ENCODE results near the gene EDN2.

The EDN2 gene

DNA sequence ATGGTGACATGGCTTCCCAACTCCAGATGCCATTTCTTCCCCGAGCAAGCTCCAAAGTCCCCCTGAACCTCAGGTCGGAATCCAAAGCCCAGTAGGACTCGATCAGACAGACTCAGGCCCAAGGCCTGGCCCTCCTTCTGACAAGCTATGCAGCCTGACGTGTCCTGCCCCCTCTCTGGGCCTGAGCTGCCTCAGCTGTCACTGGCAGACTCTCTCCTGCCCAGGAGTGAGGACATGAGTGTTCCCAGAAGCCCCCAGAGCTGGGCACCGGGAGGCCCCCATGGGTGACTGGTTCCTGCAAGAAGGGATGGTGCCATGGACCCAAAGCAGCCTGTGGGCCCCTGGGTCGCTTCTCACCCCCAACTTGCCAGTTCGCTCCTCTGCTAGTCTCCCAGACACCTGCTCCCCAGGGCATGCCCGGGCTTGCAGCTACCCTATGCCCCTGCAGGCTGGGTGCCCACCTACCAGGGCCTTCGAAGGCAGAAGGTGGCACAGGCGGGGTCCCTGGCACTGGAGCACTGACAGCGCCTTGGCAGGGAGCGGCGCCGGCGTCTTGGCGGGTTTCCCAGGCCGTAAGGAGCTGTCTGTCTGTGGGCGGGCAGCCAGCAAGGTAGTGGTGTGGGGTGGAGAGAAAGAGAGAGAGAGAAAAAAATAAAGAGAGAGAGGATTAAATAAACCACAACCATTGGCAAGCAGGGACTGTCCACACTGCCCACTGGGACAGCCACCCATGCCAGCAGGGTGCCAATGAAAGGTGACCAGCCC is 2.3 kb downstream of the EDN2 start:
- no peak for DNase-seq

DNA sequence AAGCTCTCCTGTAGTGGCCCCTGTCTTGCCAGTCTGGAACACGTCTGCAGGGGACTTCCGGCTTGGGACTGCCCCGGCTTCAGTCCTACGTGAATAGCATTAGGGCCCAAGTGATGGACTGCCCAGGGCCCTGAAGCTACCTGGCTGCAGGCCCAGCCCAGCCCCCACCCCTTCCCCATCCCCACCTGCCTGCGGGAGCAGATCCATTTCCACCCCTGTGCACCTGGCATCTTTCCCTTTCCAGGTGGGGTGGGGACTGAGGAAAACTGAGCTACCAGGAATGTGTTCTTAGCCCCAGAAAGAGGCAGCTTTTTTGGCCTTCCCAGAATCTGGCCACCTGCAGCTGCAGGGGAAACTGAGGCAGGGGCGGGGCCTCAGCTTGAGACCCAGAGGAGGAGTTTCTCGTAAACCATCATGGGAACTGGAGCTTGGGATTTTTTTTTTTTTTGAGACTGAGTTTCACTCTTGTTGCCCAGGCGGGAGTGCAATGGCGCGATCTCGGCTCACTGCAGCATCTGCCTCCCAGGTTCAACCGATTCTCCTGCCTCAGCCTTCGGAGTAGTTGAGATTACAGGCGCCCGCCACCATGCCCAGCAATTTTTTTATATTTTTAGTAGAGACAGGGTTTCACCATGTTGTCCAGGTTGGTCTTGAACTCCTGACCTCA is 3.2 kb downstream of the EDN2 start:
- DNase-seq, result no peak

DNA sequence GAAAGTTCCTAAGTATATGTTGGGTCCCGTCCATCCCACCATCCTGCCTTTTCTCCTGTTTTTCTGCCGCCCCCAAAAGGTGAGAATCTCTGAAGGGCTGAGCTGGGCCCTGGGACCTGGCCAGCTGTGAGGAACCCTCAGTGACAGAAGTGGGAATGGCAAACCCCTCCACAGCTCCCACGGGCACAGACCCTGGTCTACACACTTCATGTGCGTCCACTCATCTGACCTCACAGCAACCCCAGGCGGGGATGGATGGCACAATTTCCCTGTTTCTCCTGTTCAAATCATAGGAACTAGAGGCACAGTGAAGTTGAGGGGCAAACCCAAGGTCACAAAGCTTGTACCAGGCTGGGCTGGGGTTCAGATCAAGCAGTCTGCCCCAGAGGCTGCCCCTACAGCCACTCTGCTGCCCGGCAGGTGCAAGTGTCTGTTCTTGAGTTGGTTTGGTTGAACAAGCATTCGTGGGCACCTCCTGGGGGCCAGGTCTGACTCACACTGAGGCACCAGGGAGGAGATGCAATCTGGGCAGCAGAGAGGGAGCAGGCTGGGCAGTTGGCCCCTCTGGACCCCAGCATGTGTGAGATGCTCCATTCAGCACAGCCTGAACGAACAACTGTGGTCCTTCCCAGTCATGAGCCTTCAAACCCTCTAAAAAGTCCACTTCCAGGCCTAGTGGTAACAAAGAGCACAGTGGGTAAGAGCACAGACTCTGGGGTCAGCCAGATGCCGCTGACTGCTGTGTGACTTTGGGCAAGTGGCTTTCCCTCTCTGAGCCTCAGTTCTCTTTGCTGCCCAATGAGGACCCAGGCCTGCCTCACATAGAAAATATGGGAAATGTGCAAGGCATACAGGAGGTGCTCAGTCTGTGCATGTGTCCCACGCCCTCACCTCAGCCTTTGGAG is 4.0 kb downstream of the EDN2 start:
- DNase-seq, result no peak

DNA sequence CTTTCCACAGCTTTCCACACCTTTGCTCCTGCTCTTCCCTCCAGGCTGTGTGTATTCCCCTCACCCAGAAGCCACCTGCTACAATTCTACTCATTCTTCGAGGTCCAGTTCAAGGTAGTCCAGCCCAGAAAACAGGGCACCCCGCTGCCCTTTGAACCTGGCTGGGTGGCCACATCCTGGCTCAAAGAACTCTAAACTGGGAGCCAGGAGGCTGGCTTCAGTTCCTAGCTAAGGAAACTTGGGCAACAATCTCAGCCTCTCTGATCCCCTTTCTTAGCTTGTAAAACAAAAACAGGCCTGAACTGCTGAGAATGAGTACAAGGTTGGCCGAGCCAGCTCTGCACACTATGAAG is 4.7 kb downstream of the EDN2 start:
- DNase-seq, result no peak

DNA sequence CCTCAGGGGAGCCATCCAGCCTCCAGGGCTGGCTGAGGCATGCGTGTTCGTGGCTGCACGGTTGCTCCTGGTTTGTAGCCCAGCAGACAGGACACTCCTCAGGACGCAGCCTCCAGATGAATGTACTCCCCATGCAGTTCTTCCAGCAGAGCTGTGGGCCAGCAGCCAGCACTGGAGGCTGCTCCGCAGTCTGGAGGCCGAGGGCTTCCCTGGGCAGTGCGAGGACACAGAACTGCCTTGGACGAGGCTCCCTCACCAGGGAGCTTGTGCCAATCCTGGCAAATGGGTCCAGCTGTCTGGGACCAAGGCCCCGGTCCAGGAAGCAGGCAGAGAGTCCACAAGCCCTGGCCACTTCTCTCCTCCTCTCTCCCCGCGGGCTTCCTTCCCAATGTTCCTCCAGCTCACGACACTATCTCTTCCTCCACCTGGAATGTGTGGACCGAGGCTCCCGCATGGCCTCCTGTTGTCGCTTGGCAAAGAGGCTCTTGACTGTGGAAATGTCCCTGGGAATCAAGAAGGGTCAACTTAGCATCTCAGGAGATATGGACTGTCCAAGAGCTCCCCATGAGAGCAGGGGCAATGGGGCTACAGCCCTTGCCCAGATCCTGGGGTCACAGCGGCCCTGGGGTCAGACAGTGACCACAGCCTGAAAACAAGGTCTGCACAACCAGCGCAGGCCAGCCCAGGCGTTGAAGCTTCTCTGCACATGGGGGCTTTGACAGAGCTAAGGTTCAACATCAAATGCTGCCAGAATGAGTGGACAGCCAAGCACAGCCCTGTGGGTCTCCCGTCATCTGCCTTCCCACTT is 5.3 kb downstream of the EDN2 start:
- DNase-seq, result no peak

DNA sequence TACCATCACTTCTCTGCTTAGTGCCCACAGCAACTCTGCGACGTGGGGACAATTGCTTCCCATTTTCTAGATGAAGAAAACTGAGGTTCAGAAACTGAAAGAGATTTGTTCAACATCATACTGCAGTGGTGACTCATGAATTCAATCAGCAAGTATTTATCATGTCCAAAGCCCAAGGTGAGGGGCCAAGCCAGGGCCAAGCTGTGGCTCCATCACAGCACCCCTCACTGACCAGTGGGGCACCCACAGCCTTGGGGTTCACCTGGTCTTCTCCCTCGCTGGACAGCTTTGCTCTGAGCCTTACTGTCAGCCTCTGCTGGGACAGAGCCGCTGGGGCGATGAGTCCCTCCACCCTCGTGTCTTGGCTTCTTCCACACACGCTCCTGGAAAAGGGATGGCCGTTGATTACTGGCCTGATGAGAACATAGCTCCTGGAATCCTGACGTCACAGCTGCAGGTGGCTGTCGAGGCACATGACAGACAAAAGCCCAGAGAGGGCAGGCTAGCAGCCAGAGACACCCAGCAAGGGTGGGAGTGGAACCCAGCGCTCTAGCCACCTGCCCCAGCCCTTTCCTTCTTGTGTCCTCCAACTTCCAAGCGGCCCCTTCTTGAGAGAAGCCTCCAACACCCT is 6.2 kb downstream of the EDN2 start:
- no peak for DNase-seq

DNA sequence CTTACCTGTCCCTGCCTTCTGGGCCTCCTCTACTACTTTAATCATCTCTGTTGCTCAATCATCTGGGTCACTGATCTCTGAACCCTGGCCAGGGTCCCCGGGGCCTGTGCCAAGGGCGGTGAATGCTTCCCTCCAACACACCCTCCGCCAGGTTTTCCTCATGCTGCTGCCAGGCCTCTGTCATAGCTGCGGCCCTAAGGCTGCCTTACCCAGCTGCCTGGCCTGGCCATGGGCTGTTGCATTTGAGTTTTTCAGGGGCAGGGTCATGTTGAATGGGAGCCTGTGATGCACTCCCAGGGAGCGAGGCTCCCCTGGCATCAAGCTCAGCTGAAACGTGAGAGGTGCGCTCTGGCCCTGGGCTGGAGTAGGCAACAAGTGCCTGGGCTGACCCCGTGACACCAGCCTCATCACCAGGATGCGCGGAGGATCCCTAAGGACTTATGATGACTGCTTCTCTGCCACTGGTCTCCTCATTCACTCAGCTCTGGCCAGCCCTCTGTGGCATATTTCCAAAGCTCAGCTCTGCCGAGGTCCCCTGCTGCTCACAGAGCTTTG is 7.6 kb downstream of the EDN2 start:
- DNase-seq, result no peak

DNA sequence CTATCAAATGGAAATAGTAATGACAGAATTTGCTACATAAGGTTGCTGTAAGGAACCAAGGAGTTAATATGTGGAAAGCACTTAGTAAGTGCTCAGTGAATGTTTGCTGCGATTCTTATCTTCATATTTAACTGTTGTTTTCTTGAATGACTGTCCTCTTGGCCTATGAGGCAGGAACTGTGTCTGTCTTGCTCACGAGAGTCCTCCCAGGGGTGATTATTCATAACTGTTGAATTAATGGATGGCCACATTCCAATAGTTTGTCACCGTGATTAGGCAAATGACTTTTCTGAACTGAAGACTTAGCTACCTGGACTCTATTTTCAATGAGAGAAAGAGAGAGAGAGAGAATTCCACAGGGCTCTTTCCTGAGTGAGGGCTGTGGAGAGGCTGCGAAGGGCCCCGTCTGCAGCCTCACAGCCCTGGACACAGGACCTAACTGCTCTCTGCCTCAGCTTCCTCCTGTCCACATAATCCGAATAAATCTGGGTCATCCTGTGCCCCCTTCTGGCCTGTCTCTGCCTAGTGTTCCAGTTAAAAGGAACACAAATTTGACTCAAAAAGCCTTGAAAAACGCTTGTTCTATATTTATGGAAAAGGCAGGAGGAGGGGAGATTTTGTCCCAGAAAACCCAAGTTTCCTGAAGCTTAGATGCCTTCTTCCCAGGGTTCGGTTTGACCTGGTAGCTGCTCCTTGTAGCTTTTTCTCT is 8.5 kb downstream of the EDN2 start:
- no peak for DNase-seq

DNA sequence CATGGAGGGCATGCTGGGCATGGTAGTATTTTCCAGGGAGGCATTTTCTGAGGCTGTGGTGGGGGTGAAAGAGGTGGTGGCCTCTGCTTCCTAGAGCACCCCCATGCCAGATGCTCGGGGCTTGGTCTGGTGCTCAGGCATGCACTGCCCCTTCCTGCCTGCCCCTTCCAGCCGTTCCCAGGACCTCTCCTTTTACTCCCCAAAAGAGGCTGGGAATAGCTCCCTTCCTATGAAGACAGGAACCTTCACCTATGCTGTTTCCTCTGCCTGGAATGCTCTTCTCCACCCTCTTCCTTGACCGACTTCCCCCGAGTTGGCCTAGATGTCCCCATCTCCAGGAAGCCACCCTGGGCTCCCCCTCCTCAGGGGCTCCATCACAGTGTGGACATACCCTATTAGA is 9.1 kb downstream of the EDN2 start:
- DNase-seq, result no peak

DNA sequence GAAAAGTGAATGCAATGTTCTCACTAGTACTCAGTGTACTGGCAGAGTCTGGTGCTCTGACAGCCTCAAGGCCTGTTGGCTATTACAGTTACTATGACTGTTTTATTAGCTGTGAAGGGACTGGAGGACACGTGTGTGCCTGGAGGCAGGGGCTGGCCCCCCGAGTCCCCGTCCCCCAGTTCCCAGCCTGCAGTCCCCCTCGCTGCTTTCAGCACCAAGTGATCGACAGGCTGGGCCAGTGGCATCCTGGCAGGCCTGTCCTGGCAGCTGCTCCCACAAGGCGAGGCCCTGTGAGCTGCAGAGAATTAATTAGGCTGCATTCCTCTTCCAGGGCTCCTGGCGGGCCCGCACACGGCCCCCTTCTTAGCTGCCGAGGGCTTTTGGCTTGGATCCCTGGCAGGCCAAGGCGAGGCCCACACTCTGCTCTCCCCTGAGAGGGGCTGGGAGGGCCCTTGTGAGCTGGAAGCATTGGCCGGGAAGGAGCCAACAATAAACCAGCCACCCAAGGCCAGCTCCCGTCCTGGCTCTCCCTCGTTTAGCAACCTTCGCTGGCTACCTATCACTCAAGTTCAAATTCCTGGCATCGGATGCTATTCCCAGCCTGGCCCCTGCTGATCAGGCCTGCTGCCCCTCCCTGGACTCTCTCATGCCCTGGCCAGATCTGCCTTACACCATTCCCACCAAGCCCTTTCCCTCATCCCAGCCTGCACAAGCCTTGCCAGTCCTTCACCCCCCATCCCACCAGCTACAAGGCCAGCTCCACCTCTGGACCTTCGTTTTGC is 9.8 kb downstream of the EDN2 start:
- no peak for DNase-seq

DNA sequence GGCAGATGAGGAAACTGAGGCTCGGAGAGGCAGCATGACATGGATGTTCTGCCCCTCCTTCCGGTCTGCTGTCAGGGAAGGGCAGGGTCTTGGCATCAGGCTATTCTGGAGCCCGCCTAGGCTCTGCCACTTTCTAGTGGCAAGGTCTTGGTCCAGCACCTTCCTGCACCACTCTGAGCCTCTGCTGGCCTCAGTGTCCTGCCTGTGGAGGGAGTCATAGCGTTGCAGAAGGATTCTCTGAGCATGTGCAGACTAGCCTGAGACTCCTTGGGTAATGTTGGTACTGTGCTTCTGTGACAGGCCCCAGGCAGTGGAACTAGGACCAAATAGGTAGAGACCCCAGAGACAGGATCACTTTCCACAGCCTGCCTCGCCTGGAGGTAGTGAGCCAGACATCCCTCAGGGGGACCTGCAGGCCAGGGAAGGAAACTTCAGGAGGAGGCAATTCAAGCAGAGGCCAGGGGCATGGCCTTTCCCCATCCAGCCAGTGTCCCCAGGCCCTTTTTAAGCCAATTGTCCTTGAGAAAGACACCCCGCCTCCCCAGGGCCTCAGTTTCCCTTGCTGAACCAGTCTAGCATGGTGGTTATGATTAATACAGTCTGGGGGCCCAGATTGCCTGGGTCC is 10.6 kb downstream of the EDN2 start:
- DNase-seq, result no peak

DNA sequence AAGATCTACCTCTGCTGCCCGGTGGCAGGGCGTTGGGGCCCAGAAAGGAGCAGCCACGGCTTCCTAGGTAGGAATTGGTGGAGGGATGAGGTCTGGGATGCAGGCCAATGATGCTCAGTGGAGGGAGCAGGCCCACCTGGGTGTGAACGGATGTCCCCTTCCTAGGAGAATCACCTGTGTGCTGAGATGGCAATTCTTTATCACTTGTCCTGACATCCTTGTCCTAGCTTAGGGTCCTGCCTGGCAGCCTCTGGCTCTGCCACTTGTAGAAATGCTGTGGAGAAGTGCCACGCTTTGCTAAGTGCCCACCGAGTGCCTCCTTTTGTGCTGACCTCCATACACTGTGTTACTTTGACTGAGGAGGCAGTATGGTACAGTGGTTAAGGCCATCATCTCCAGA is 12.8 kb downstream of the EDN2 start:
- no peak for DNase-seq

DNA sequence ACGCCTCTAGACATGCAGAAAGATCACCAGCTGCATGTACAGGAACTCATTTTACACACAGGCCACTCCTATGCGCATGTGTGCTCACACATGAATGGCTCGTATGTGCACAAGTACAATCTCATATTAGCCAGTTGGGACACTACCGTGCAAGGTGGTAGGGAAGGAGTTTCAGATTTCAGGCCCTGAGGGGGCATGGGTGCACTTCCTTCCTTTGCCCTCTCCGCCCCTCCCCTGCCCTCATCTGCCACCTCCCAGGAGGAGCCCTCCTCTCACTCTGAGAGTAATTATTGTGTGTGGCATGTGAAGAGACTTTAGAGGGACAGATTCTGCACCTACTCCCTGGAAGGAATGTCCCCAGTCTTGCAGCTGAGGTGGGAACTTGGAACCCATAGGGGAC is 14.8 kb downstream of the EDN2 start:
- DNase-seq, result no peak

DNA sequence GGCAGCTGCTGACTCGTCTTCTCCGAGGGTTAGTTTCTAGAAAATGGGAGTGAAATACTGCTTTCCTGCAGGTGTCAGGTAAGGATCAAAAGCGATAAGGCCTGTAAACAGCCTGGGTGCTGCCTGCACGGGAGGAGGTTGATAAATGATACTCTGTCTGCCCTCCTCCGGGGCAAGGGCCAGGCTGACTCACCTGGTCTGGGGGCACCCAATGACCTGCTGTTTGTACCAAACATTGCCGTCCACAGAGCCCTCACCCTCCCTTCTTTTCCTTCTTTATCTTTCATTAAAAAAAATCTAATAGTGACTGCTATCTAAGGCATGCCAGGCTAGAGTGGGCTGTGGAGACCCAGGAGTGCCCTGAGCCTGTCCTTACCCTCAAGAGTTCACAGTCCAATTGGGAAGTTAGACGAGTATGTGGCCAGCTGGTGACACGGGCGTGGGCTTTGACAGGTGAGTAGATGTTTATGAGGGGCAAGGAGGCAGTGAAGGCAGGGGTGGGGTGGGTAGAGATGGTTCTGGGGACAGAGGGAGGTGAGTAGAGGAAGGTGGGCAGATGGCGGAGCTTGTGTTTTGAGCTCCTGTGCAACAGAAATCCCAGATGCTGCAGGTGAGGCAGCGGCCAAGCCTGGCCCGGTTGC is 16.2 kb downstream of the EDN2 start:
- no peak for DNase-seq

DNA sequence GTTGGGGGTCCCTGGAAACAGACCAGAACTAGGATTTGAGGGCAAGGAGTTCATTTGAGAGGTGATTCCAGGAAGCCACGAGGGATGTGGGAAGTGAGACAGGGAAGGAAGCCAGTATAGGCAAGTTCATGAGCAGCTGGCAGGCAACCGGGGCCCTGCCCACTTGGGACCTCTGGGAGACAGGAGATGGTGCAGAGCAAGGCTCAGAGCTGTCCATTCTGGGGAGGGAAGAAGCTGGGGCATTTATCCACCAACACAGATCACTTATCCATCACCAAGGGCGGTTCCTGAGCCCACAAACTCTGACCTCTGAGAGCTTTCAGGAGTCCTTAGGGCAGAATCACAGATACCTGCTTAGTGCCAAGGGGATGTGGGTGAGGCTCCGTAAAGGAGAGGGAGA is 16.8 kb downstream of the EDN2 start:
- no peak for DNase-seq

DNA sequence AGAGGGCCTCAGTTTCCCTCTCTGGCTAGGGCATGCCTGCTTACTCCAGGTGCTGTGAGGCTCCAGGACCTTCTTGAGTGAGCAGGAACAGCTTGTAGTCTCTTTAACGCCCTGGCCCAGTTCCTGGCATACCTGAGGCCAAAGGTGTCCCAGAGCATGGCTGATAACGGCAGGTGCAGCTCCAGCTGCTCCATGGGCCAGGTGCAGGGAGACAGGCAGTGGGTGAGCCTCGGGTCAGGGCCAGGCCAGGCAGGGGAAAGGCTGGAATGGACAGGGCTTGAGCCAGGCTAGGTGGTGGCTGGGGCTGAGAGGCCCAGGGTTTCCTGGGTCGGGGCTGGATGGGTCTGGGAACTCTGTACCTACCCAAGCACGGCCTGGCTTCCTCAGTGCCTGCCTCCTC is 18.3 kb downstream of the EDN2 start:
- no peak for DNase-seq

DNA sequence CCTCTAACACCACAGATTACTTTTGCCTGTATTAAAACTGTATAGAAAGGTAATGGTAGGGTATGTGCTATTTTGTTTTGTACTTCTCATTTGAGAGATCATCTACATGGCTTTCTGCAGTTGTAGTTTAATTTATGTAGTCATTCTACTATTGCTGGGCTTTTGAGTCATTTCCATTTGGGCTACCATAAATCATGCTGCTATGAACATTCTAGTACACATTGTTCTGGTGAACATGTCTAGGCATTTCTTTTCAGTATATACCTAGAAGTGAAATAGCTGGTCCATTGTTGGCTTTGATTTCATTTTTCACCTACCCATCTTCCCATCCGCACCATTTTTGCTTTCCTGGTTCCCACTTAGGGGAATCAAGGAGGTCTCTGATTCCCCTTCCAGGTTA is 18.7 kb downstream of the EDN2 start:
- DNase-seq, result no peak

DNA sequence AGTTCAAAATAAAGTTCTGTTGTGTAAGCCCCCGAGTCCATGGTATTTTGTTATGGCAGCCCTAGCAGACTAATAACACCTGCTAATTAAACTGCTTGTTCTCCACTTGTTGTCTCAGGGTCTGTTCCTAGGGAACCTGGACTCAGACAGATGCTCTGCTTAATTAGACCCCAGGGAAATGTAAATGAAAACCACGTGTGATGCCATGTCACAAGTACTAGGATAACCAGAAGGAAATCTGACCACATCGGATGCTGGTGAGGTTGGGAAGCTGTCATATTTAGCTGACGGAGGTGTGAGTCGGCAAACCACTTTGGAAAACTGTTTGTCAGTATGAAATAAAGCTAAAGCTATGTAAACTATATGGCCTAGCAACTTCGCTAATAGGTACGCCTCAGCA is 19.6 kb downstream of the EDN2 start:
- no peak for DNase-seq

DNA sequence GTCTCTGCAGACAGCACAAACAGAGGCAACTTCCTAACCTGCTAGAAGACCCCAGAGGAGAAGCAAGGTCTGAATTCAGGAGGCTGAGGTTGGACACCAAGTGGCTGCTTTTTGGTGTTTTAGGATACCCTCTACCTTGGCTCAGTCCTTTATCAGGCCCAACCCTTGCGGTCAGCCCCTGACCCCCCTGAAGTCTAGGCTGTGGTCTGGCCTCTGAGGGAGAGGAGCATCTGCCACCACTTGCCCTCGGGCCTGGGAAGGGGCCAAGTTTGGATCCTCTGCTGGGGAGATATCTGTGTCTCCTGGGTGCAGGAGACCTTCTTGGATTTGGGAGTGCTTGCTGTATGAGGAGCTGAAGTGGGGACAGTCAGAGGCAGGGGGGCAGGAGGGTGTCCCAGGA is 21.0 kb downstream of the EDN2 start:
- no peak for DNase-seq

DNA sequence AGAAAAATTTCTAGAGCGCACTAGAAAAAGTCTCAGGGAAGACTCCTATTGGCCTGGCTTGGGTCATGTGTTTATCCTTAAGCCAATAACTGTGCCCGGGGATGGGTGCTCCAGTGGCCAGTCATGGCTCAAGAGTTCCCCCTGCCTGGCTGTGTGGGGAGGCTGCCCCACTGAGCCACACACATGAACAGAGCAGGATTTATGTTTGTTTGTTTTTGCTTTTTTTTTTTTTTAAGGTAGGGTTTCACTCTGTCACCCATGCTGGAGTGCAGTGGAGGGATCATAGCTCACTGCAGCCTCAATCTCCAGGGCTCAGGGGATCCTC is 21.8 kb downstream of the EDN2 start:
- no peak for DNase-seq

All from effector CD4-positive, alpha-beta T cell (primary cell).